Fibroblast of villous mesenchyme (primary cell): ENCODE measurements around the gene NRIP1. TPM values are rescaled to one million over a fixed set of nuclear protein-coding genes. Genes with fewer than 3 reads are reported as not detected.

Source experiments
- DNase-seq: peaks from one replicate; pipeline ENCODE4 v3.0.0-alpha.2; 2010; ENCODE audit warnings: low read depth
- H3K4me3 ChIP-seq: 2 replicates; pipeline ENCODE4 v1.5.1; 2011; ENCODE audit warnings: low read depth, mild to moderate bottlenecking, low read length
- total RNA-seq: library from RNA; depleted of rRNA; stranded (reverse); fragments of >200 nt; gene quantifications from 2 replicates; pipeline ENCODE4 v1.2.3, GENCODE V29; 2012
- TF ChIP-seq, protein P1 (sequence below): IDR thresholded peaks from 2 replicates; pipeline ENCODE4 v1.5.1; 2012; ENCODE audit warnings: low read depth, mild to moderate bottlenecking, low read length; ENCODE audit not compliant: insufficient read depth

NRIP1 gene
- total RNA-seq, 1 donor: 56.6 TPM

DNA sequence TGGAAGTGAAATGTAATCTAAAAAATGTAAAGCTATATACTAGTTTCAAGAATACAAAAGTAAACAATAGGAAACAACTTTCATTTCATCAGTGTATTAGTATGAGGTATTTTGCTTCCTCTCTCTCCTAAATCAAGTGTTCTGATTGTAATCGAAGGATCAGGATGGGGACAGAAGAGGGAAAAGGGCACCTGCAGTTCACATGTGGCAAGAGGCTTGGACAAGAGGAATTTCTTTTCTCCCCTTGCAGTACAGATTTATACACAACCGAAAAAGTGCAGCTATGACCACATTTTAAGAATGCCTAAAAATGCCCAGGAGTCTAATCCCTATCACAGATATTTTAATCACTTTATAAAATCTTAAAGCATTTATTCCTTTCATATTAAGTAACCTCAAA, 63.7 kb downstream of the NRIP1 start:
- TF ChIP-seq, protein P1, sequence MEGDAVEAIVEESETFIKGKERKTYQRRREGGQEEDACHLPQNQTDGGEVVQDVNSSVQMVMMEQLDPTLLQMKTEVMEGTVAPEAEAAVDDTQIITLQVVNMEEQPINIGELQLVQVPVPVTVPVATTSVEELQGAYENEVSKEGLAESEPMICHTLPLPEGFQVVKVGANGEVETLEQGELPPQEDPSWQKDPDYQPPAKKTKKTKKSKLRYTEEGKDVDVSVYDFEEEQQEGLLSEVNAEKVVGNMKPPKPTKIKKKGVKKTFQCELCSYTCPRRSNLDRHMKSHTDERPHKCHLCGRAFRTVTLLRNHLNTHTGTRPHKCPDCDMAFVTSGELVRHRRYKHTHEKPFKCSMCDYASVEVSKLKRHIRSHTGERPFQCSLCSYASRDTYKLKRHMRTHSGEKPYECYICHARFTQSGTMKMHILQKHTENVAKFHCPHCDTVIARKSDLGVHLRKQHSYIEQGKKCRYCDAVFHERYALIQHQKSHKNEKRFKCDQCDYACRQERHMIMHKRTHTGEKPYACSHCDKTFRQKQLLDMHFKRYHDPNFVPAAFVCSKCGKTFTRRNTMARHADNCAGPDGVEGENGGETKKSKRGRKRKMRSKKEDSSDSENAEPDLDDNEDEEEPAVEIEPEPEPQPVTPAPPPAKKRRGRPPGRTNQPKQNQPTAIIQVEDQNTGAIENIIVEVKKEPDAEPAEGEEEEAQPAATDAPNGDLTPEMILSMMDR: no peak
- no peak overlapping the region for H3K4me3 ChIP-seq
- DNase-seq: no peak

DNA sequence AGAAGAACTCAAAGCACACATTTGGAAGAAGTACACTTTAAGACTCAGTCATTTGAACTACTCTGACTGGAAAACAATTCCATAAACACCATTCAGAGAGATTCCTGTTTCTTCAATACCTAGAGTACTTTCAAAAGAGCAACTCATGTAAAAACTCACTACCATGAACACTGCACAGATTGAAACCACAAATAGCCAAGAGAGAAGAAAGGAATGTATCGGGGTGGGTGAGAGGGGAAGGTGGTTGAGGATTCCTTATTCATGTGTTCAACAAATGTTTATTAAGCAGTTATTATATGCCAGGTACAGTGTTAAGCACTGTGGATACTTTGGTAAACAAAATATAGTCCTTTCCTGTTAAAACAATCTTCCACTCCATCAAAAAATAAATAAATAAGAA, 64.7 kb downstream of the NRIP1 start:
- no peak overlapping the region for H3K4me3 ChIP-seq
- DNase-seq: no peak
- TF ChIP-seq, protein P1: no peak

DNA sequence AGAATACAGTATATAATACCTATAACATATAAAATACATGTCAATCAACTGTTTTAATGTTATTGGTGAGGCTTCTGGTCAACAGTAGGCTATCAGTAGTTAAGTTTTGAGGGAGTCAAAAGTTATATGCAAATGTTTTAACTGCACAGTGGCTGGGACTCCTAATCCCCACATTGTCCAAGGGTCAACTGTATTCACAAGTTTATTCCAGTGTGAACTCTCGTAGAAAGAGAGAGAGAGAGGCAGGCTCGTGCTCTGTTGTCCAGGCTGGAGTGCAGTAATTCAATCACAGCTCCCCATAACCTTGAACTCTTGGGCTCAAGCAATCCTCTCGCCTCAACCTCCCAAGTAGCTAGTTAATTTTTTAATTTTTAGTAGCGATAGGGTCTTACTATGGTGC, 66.0 kb downstream of the NRIP1 start:
- DNase-seq: no peak
- TF ChIP-seq, protein P1: no peak
- no peak overlapping the region for H3K4me3 ChIP-seq

DNA sequence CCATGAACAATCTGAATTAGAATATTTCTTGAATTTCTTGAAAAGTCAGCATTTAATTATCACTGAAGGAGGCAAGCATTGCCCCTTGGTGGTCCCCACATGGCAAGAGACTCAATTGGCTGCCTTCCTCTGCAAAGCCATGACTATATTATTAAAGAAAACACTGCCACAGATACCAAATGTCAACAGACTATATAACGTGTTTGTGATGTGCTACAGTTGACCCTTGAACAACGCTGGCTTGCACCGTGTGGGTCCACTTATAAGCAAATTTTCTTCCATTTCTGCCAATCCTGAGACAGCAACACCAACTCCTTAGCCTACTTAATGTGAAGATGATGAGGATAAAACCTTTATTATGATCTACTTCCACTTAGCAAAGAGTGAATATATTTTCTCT, 66.5 kb downstream of the NRIP1 start:
- DNase-seq: no peak
- TF ChIP-seq, protein P1: no peak
- H3K4me3 ChIP-seq: no peak overlapping the region

DNA sequence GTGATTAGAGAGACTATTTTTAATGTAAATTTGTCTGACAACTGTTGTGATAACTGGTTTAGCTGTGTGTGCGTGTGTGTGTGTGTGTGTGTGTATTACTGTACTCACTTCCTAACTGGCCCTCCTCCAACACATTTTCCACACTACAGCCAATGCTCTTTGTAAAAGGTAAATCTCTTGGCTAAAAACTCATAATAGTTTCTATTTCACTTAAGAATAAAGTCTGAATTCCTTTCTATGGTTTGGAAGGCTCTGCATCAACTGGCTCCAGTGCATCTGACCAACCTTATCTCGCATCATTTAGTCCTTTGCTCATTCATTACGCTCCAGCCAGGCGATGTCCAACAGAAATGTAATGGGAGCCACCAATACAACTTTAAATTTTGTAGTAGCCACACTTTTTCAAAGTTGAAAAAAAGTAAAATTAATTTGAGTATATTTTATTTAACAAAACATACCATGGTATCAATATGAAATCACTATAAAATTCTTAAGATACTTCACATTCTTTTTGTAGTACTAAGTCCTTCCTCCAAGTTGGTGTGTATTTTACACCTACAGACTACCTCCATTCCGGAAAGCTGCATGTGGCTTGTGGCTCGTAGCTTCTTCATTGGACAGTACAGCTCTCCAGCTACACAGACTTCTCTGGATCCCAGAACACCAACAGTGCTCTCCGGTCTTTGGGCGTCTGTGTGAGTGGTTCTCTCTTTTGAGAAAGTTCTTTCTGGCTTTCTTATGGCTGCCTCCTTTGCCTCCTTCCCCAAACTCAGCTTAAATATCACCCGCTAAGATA, 68.9 kb downstream of the NRIP1 start:
- no peak for DNase-seq
- TF ChIP-seq, protein P1: no peak
- no peak overlapping the region for H3K4me3 ChIP-seq

DNA sequence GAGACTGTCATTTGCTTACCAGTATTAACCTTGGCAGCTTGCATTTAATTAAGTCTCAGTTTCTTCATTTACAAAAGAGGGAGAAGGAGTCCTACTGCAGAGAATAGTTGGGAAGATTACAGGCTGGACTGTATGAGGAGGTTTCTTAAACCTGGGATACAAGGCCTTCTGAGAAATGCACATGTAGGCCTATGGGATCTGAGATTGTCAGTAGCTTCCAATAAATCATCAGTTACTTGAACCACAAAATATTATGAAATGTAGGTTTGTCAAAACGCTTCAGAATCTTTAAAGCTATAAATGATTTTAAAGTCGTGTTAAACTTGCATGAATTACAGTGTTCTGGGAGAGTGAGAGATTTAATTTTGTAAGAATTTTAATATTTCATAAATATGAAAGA, 69.6 kb downstream of the NRIP1 start:
- DNase-seq: no peak
- H3K4me3 ChIP-seq: no peak overlapping the region
- TF ChIP-seq, protein P1: no peak

DNA sequence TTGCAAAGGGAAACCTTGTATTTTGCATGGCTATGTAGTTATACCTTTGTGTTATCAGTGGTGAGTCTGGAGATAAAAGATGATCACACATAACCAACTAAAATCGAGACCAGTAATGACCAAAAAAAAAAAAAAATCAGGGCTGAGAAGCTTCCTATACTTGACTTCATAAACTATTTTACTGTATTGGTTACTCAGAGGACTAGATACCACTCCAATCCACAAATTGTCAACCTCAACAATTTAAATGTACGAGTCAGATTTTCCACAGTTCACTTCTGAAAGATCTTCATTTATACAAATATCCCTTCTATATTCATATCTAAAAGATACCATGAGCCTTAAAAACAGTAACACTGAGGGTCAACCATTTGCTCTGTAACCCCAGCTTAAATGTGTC, 71.7 kb downstream of the NRIP1 start:
- H3K4me3 ChIP-seq: no peak overlapping the region
- TF ChIP-seq, protein P1: no peak
- DNase-seq: no peak
